ENCODE results near the gene SNCB. TPM values are rescaled to one million over a fixed set of nuclear protein-coding genes. Genes with fewer than 3 reads are reported as not detected.

SNCB gene
- total RNA-seq, 1 experiment from 2014 or later, result 2.0 TPM

GRCh38 chr5:176660860-176661641 is 30.7 kb upstream of the SNCB start:
- peak; percentile 55 for DNase-seq (ENCODE audit: low read depth)

DNA sequence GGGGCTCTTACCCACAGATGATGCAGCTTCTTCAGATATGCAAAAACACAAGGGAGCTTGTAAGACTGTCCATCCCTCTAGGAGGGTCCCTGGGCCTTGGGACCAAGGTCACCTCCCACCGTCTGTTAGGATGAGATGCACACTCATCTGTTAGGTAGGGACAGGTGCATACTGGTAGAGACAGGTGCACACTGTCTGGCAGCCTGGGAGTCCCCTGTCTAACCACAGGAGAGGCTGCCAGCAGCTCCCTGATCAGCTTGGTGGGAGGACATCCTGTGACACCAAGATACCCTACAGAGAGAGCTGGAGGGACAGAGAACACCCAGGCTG is 30.2 kb upstream of the SNCB start:
- no peak for DNase-seq (ENCODE audit: low read depth)

DNA sequence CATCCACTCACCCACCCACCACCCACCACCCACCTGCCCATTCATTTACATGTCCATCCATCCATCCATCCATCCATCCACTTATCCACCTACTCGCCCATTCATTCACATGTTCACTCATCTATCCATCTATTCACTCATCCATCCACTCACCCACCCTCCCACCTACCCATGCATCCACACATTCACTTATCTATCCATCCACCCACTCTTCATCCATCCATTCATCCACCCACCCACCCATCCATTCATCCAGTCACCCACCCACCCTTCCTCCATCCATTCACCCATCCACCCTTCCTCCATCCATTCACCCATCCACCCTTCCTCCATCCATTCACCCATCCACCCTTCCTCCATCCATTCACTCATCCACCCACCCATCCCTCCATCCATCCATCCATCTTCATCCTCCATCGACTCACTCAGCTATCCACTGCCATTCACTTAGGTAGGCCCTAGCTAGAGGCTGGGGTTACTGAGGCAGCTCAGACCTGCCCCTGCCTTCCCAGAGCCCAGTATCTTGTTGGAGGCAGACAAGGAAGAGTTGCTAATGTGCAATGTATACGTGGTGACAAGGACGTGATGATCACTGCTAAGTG is 29.6 kb upstream of the SNCB start:
- DNase-seq (ENCODE audit: low read depth), result no peak

DNA sequence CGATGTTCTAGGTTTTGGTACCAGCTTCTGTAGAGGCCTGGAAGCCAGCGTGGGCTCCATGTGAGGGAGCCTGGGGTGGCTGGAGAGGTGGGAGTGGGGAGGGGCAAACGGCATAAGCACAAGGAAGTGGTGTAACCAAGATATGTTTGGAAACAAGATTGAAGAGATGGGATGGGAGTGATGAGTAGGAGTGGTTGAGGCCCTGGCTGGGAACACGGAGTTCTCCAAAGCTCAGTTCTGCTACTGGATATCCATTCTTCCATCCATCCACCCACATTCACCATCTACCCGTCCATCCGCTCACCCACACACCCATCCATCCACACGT is 29.1 kb upstream of the SNCB start:
- no peak for DNase-seq (ENCODE audit: low read depth)

DNA sequence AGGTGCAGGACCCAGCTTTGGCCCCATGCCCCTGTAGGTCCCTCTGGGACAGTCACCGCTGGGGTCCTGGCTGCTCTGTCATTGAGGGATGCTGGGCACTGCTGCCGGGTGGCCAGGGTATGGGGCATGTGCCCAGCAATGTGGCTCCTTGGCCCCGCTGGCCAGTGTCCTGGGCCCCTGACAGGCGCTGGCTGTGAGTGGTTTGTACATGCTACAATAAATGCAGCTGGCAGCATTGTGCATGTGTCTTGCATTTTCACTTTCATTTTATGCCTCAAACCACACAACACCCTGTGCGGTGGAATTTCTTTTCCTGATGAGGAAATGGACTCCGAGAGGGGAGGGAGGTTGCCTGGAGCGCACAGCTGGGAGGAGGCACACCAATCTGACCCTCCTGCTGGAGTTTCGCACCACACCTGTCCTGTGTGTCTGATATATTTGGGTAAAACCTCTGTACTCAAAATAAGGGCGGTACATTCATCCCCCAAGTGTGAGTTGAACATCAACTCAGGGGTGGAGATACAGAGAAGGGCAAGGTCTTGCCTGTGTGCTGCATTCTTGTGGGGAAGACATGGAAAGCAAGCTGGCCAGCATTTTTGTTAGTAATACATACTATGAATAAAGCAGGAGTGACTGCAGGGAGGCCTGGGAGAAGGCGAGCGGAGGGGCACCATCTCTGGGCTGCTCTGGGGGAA is 28.6 kb upstream of the SNCB start:
- DNase-seq (ENCODE audit: low read depth), result no peak

DNA sequence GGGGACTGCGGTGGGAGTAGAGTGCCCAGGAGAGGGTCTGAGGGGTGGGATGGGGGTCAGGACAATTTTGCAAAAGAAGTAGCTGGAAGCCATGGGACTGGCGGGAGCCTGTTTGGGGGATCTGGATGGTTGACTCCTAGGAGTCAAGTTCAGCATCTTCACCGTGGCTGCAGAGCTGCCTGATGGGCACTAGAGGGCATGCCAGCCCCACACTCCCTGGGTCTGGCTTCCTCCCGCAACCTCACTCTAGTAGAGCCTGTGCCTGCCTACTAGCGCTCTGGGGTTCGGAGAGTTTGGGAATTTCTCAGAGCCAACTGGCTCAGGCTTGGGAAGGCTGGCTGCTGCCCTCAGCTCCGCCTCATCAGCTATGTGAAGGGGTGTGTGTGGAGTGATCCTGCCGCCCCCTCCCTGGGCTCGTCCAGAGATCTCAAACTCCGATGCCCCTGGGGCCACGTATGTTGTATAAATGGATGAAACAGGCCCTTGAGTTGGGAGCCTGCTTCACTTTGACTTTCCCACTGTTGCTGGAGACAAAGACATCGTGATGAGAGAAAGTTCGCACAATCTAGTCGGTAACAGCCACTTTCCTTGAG is 27.8 kb upstream of the SNCB start:
- DNase-seq (ENCODE audit: low read depth), result peak; percentile 46

DNA sequence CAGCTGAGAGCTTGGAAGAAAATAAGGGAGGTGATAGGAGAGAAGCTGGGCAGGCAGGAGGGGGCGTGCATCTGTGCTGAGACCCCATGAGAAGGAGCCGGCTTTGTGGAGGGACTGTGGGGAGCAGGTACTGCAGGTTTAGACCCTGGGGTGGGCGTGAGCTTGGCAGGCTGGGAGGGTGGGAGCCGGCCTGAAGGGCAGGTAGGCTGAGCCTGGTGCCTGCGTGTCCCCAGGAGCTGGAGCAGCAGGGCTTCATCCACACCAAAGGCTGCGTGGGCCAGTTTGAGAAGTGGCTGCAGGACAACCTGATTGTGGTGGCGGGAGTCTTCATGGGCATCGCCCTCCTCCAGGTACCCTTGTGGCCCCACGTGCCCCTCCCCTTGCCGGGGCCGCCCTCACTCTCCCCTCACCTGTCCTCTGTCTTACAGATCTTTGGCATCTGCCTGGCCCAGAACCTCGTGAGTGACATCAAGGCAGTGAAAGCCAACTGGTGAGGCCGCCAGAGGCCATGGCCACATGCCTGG is 26.2 kb upstream of the SNCB start:
- DNase-seq (ENCODE audit: low read depth), result no peak

- DNase-seq (ENCODE audit: low read depth), result no peak
Observed at GRCh38 chr5:176654856-176655255, 24.5 kb upstream of the SNCB start.

DNA sequence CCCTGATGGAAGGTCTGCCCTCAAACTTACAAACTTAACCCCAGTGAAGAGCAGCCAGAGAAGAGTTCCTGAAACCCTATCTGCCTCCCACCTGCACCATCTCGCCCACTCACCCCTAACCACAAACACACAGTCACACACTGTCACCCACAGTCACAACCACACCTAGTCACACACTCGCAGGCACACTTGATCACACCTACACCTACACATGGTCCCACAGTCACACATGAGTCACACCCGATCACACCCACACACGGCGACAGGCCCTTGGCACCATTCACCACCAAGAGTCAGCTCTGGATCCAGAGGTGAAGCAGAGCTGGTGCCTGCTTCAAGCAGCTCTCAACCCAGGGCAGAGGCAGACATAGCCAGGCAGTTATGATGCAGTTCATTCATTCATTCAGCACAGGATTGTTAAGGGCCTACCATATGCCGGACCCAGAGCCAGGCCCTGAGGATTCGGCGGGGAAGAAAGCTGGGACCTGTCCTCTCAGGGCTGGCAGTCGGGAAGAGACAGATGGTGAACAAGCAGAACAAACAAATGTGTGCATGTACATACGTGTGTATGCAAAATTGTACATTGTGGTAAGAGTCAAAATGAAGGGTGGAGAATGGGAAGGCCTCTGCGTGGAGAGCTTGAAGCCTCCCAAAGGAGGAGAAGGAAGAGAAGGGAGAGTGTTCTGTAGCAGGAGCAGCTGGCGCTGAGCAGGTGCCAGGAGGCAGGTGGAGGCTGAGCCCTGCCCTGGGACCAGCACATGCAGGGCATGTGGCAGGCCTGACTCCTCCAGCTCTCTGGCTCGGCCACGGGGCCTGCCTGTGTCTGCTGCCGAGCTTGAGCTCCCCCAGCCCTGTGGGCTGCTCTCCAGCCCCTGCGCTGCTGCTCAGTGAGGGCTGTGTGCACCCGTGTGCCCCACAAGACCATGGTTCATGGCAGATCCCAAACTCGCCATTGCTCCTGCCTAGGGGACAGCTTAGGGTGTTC is 23.4 kb upstream of the SNCB start:
- no peak for DNase-seq (ENCODE audit: low read depth)

DNA sequence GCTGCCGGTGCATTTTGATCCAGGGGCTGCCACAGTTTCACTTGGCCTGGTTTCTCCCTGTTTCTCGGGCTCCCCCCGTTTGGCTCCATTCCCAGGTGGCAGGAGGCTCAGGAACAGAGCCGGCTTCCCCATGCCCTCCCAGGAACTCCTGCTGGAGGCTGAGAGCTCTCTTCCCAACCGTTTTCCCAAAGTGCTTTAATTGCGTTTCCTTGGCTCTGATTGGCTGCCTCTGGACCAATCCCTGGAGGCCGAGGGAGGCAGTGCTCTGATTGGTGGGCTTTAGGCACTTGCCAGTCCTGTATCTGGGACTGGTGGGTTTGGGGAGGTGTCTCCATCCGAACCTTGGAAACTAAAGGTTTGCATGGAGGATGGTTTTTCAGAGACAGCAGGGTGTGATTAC is 21.8 kb upstream of the SNCB start:
- peak; percentile 11 for DNase-seq (ENCODE audit: low read depth)

- no peak for DNase-seq (ENCODE audit: low read depth)
Observed at GRCh38 chr5:176651472-176651980, 21.2 kb upstream of the SNCB start.

- DNase-seq (ENCODE audit: low read depth), result no peak
Observed at GRCh38 chr5:176650354-176650884, 20.1 kb upstream of the SNCB start.

DNA sequence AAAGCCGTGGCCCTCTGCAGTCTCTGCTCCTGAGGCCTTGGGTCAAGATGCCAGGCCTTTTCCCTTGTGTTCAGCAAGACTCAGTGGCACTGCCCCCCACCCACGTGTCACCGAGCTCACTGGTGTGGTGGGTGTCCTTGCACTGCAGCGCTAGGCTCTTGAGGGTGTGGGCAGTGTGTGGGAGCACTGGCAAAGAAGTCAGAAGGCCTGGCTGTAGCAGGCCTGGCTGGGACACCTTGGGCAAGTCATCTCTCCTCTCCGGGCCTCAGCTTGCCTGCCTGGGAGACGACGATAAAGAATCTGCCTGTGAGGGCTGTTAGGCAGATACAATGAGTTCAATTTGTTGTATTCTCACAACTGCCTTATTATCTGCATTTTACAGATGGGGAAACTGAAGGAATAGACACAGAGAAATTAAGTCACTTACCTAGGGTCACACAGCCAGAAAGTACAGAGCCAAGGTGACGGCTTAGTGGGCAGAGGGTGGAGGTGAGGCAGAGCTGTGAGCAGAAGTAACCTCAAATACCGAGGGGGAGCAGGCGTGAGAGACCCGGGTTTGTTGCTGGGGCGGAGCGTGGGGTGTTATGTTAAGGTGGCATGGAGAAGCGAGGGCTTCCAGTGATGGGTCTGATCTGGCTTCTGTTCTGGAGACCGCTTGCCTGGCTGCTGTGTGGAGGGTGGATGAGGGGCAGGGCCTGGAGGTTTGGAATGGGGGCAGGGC is 18.3 kb upstream of the SNCB start:
- no peak for DNase-seq (ENCODE audit: low read depth)

GRCh38 chr5:176647843-176648473 is 17.6 kb upstream of the SNCB start:
- DNase-seq (ENCODE audit: low read depth), result no peak

DNA sequence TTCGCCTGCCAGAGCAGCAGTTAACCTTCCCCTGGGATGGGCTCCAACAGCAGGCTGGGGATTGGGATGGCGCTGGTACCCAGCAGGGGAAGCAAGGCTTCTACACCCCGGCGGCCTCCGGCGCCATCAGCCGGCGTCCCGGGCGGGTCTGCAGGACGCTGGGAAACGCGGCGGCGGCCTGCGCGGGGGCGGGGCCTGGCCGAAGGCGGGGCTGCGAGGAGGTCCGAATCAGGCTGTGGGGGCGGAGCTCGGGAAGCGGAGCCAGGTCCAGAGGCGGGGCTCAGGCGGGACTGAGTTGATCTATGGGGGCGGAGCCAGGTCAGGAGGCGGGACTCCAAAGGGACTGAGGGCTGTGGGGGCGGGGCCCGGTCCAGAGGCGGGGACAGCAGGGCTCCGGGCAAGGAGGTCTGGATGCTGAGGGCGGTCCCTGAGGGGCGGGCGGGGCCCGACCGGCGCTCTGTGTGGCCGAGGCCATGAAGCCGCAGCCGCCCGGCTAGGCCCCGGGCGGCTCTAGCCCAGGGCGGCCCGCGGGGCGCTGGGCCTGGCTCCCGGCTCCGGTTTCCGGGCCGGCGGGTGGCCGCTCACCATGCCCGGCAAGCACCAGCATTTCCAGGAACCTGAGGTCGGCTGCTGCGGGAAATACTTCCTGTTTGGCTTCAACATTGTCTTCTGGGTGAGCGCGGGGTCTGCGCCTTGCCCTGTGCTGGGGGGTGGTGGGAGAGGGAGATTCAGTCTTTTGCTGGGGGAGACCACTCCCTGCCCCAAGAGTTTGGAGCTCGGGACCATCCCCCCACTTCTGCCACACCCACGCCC is 16.9 kb upstream of the SNCB start, which contains the start of gene TSPAN17:
Gene TSPAN17, plus strand, starts transcription at position 455 of the 813 bp plus-strand sequence. Its CDS starts 132 bp downstream, at position 587.
- DNase-seq (ENCODE audit: low read depth), result peak; percentile 98

DNA sequence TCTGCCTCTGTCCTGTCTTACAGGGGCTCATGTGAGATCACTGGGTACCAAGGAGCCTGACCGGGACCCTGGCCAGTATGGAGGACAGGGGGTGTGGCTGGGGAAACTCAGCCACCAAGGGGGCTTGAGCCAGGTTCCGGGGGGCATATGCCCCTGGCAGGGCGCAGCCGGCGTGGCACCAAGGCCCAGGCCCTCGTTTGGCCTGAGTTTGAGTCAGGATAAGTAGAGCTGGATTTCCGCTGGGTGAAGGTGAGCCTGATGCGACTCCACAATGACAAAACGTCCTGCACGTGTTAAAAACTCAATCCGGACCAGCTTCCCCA is 16.3 kb upstream of the SNCB start:
- no peak for DNase-seq (ENCODE audit: low read depth)

DNA sequence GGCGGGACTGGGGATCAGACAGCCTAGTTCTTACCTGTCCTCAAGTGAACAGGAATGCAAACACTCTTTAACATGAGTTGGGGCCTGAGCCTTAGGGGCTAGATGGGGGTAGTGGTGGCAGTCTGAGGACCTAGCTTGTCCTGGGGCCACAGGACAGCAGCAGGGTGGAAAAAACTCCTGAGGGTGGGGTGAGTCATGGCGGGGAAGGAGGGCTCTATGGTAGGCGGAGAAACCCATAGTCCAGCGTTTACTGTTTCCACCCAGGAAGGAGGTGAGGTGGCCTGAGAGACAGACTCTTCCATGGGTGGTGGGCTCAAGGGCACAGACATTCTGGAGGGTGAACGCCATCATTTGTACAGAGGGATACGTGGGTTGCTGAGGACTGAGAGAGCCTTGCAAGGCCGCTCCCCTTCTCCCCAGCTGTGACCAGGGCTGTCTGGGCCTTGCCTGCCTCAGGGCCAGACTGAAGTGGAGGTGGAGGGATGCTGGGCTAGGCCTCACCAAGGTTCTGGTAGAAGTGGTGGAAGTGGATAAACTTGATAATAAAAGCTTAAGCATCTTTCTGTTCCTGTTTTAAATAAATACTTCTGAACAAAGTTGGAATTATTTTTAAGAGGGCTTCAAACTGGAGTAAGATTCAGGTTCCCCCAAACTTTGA is 15.8 kb upstream of the SNCB start:
- DNase-seq (ENCODE audit: low read depth), result no peak

All from LHCN-M2 (cell line).